ENCODE measurements around the gene HNRNPA2B1. TPM values are rescaled to one million over a fixed set of nuclear protein-coding genes. Genes with fewer than 3 reads are reported as not detected.

The HNRNPA2B1 gene
- 100 to 1,000 TPM; 447 to 769 TPM for total RNA-seq

GRCh38 chr7:26200444-26201246 is at the start of gene HNRNPA2B1:
Gene HNRNPA2B1 (minus strand): TSS chr7:26200746. CDS start chr7:26200577, 169 bp downstream.
- peak within 1 kb of the TSS; percentile 90 for H3K4me3 ChIP-seq
- no peaks in the 10 kb centered on the region for H3K27me3 ChIP-seq
- H3K36me3 ChIP-seq: peaks cover 10% of the 10 kb centered on the region
- DNase-seq: peak; percentile 98
- TF ChIP-seq CTCF (IDR thresholded peaks at IDR 0.05): no peak
- H3K27ac ChIP-seq: peak within 1 kb of the TSS; percentile 100
- intact Hi-C loops (cut with DNase I): no loop called here
- peaks cover 9% of the 10 kb centered on the region for H3K4me1 ChIP-seq
- no peaks in the 10 kb centered on the region for H3K9me3 ChIP-seq
- peak within 1 kb of the TSS; percentile 99 for H3K9ac ChIP-seq (ENCODE audit: low read depth in 2 of 2, low read length in 2 of 2)

GRCh38 chr7:26250239-26250638 is 49.7 kb upstream of the HNRNPA2B1 start:
- DNase-seq: no peak
- Histone ChIP-seq H3K36me3 (no peaks in the 10 kb centered on the region), H3K4me3 (no peak overlapping the region), H3K9me3 (no peaks in the 10 kb centered on the region), H3K4me1 (no peaks in the 10 kb centered on the region), H3K27me3 (no peaks in the 10 kb centered on the region), H3K27ac (no peak overlapping the region), H3K9ac (ENCODE audit: low read depth in 2 of 2, low read length in 2 of 2) (no peak overlapping the region)
- no peak for TF ChIP-seq CTCF (IDR thresholded peaks at IDR 0.05)
- intact Hi-C loops (cut with DNase I): no loop called here

DNA sequence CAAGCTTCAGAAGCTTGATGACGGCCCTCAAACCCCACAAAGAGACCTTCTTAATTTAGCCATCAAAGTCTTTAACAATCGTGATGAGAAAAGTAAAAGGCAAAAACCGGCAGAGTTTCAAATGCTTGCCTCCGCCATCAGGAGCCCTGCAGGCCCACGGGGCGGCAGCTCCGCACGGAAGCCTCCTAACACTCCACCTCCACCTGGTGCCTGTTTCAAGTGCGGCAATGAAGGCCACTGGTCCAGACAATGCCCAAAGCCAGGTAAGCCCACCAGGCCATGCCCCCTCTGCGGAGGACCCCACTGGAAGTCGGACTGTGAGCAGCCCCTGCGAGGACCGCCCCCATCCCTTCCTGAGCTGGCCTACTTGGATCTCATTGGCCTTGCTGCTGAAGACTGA is 44.6 kb upstream of the HNRNPA2B1 start:
- no peaks in the 10 kb centered on the region for H3K27me3 ChIP-seq
- no peak overlapping the region for H3K27ac ChIP-seq
- H3K4me3 ChIP-seq: no peak overlapping the region
- no peaks in the 10 kb centered on the region for H3K9me3 ChIP-seq
- no peak for DNase-seq
- H3K36me3 ChIP-seq: no peaks in the 10 kb centered on the region
- intact Hi-C loops (cut with DNase I): no loop called here
- no peak overlapping the region for H3K9ac ChIP-seq (ENCODE audit: low read depth in 2 of 2, low read length in 2 of 2)
- no peak for TF ChIP-seq CTCF (IDR thresholded peaks at IDR 0.05)
- no peaks in the 10 kb centered on the region for H3K4me1 ChIP-seq

DNA sequence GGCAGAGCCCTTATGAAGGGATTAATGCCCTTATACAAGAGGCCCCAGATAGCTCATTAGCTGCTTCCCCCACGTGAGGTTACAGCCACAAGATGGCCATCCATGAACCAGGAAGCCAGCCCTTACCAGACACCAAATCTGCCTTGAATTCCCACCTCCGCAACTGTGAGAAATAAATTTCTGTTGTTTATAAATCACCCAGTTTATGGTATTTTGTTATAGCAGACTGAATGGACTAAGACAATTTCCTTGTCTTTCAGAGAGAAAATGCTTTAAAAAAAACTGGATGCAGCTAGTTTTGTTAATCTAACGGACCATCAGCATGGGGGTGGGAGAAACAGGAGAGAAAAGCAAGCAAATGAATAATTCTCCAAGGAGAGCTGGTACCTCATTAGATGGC is 37.5 kb upstream of the HNRNPA2B1 start:
- no peaks in the 10 kb centered on the region for H3K4me1 ChIP-seq
- no peak overlapping the region for H3K9ac ChIP-seq (ENCODE audit: low read depth in 2 of 2, low read length in 2 of 2)
- intact Hi-C loops (cut with DNase I): no loop called here
- no peaks in the 10 kb centered on the region for H3K9me3 ChIP-seq
- no peaks in the 10 kb centered on the region for H3K36me3 ChIP-seq
- no peak overlapping the region for H3K4me3 ChIP-seq
- H3K27ac ChIP-seq: no peak overlapping the region
- DNase-seq: no peak
- no peaks in the 10 kb centered on the region for H3K27me3 ChIP-seq
- TF ChIP-seq CTCF (IDR thresholded peaks at IDR 0.05): no peak

DNA sequence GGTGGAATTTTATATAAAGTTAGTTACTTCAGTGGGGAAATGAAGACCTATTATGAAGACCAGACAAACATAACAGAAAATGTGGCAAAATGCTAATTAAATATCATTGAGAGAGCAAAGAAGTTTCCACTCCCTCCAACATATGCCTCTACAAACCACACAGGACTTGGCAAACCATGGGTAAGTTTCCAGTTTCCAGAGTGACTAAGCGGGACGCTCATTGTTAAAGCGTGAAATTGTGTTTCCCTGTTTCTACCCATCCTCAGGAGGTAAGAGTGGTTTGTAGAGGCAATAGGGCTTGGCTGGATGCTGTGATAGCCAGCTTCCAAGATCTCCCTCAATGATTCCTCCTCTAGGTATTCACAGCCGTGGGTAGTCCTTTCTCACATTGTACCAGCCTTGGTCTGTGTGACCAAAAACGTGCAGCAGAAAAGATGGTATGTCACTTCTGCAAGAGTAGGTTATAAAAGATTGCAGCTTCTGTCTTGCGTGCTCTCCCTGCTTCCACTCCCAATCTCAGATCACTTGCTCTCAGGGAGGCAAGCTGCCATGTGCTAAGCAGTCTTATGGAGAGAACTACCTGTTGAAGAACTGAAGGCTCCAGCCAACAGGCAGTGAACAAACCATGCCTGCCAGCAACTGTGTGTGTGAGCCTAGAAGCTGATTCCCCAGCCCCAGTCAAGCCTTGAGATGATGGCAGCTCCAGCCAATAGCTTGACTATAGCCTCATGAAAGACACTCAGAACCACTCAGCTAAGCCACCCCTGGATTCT is 36.7 kb upstream of the HNRNPA2B1 start:
- no peak overlapping the region for H3K4me3 ChIP-seq
- H3K9me3 ChIP-seq: no peaks in the 10 kb centered on the region
- intact Hi-C loops (cut with DNase I): no loop called here
- no peak overlapping the region for H3K9ac ChIP-seq (ENCODE audit: low read depth in 2 of 2, low read length in 2 of 2)
- no peak for TF ChIP-seq CTCF (IDR thresholded peaks at IDR 0.05)
- H3K27me3 ChIP-seq: no peaks in the 10 kb centered on the region
- H3K27ac ChIP-seq: no peak overlapping the region
- no peaks in the 10 kb centered on the region for H3K4me1 ChIP-seq
- H3K36me3 ChIP-seq: no peaks in the 10 kb centered on the region
- DNase-seq: no peak
